Measurements from ENCODE around the gene MEFV. TPM values are rescaled to one million over a fixed set of nuclear protein-coding genes. Genes with fewer than 3 reads are reported as not detected.

The MEFV gene
- total and polyA plus RNA-seq, 2 of the 13 experiments (the other 11 are each of a cell fraction or from before 2014, with no cell fraction given): 0.22 TPM; not detected in 1

DNA sequence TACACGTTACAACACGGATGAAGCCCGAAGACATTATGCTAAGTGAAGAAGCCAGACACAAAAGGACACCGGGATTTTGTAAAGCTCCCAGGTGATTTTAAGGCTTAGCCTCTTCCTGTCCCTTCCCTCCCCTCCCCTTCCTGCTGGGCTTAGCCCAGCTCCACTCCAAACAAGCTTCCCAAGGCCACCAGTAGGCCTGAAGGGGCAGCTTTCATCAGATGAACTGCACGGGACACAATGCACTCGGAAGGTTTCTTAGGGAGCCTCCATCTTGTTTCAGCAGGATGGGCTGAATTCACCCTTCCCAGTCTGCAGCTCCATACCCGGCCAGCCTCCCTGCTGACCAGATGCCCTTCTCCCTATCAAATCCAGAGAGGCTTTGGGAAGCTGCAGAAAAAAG lies 10.4 kb downstream of the MEFV start (continued):
- TF ChIP-seq, protein P1, sequence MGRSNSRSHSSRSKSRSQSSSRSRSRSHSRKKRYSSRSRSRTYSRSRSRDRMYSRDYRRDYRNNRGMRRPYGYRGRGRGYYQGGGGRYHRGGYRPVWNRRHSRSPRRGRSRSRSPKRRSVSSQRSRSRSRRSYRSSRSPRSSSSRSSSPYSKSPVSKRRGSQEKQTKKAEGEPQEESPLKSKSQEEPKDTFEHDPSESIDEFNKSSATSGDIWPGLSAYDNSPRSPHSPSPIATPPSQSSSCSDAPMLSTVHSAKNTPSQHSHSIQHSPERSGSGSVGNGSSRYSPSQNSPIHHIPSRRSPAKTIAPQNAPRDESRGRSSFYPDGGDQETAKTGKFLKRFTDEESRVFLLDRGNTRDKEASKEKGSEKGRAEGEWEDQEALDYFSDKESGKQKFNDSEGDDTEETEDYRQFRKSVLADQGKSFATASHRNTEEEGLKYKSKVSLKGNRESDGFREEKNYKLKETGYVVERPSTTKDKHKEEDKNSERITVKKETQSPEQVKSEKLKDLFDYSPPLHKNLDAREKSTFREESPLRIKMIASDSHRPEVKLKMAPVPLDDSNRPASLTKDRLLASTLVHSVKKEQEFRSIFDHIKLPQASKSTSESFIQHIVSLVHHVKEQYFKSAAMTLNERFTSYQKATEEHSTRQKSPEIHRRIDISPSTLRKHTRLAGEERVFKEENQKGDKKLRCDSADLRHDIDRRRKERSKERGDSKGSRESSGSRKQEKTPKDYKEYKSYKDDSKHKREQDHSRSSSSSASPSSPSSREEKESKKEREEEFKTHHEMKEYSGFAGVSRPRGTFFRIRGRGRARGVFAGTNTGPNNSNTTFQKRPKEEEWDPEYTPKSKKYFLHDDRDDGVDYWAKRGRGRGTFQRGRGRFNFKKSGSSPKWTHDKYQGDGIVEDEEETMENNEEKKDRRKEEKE (IDR thresholded peaks at IDR 0.05): no peak
- TF ChIP-seq, protein P2, sequence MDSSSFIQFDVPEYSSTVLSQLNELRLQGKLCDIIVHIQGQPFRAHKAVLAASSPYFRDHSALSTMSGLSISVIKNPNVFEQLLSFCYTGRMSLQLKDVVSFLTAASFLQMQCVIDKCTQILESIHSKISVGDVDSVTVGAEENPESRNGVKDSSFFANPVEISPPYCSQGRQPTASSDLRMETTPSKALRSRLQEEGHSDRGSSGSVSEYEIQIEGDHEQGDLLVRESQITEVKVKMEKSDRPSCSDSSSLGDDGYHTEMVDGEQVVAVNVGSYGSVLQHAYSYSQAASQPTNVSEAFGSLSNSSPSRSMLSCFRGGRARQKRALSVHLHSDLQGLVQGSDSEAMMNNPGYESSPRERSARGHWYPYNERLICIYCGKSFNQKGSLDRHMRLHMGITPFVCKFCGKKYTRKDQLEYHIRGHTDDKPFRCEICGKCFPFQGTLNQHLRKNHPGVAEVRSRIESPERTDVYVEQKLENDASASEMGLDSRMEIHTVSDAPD (CRISPR knock-in tag; IDR thresholded peaks at IDR 0.05): no peak
- TF ChIP-seq ELF3 (CRISPR knock-in tag; IDR thresholded peaks at IDR 0.05): no peak
- TF ChIP-seq, protein P3, sequence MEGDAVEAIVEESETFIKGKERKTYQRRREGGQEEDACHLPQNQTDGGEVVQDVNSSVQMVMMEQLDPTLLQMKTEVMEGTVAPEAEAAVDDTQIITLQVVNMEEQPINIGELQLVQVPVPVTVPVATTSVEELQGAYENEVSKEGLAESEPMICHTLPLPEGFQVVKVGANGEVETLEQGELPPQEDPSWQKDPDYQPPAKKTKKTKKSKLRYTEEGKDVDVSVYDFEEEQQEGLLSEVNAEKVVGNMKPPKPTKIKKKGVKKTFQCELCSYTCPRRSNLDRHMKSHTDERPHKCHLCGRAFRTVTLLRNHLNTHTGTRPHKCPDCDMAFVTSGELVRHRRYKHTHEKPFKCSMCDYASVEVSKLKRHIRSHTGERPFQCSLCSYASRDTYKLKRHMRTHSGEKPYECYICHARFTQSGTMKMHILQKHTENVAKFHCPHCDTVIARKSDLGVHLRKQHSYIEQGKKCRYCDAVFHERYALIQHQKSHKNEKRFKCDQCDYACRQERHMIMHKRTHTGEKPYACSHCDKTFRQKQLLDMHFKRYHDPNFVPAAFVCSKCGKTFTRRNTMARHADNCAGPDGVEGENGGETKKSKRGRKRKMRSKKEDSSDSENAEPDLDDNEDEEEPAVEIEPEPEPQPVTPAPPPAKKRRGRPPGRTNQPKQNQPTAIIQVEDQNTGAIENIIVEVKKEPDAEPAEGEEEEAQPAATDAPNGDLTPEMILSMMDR (CRISPR knock-in tag; IDR thresholded peaks at IDR 0.05): 0 out of 2 replicates have a peak, but pooled peaks have one; percentile 21
- no peak for TF ChIP-seq HIVEP1 (CRISPR knock-in tag; IDR thresholded peaks at IDR 0.05)
- TF ChIP-seq DPF2 (CRISPR knock-in tag; IDR thresholded peaks at IDR 0.05; ENCODE audit: borderline replicate concordance, low read depth): no peak
- TF ChIP-seq ZFX (CRISPR knock-in tag; IDR thresholded peaks at IDR 0.05; ENCODE audit: low read depth): peak; percentile 48; the same call in 1 of the 2 replicates
- no peak for TF ChIP-seq FIP1L1 (IDR thresholded peaks at IDR 0.05; ENCODE audit: borderline replicate concordance, insufficient read depth, low read depth, low read length)
- TF ChIP-seq MLLT10 (CRISPR knock-in tag; IDR thresholded peaks at IDR 0.05): no peak
- TF ChIP-seq, protein P4, sequence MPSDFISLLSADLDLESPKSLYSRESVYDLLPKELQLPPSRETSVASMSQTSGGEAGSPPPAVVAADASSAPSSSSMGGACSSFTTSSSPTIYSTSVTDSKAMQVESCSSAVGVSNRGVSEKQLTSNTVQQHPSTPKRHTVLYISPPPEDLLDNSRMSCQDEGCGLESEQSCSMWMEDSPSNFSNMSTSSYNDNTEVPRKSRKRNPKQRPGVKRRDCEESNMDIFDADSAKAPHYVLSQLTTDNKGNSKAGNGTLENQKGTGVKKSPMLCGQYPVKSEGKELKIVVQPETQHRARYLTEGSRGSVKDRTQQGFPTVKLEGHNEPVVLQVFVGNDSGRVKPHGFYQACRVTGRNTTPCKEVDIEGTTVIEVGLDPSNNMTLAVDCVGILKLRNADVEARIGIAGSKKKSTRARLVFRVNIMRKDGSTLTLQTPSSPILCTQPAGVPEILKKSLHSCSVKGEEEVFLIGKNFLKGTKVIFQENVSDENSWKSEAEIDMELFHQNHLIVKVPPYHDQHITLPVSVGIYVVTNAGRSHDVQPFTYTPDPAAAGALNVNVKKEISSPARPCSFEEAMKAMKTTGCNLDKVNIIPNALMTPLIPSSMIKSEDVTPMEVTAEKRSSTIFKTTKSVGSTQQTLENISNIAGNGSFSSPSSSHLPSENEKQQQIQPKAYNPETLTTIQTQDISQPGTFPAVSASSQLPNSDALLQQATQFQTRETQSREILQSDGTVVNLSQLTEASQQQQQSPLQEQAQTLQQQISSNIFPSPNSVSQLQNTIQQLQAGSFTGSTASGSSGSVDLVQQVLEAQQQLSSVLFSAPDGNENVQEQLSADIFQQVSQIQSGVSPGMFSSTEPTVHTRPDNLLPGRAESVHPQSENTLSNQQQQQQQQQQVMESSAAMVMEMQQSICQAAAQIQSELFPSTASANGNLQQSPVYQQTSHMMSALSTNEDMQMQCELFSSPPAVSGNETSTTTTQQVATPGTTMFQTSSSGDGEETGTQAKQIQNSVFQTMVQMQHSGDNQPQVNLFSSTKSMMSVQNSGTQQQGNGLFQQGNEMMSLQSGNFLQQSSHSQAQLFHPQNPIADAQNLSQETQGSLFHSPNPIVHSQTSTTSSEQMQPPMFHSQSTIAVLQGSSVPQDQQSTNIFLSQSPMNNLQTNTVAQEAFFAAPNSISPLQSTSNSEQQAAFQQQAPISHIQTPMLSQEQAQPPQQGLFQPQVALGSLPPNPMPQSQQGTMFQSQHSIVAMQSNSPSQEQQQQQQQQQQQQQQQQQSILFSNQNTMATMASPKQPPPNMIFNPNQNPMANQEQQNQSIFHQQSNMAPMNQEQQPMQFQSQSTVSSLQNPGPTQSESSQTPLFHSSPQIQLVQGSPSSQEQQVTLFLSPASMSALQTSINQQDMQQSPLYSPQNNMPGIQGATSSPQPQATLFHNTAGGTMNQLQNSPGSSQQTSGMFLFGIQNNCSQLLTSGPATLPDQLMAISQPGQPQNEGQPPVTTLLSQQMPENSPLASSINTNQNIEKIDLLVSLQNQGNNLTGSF (CRISPR knock-in tag; IDR thresholded peaks at IDR 0.05): no peak
- TF ChIP-seq STAT5B (CRISPR knock-in tag; IDR thresholded peaks at IDR 0.05): no peak
- no peak for TF ChIP-seq BORCS8-MEF2B (CRISPR knock-in tag; IDR thresholded peaks at IDR 0.05)
- TF ChIP-seq ZNF138 (CRISPR knock-in tag; IDR thresholded peaks at IDR 0.05; ENCODE audit: low read depth): no peak
- TF ChIP-seq U2AF1 (optimal IDR thresholded peaks at IDR 0.05; ENCODE audit: low read depth, low read length): no peak
- TF ChIP-seq, protein P5, sequence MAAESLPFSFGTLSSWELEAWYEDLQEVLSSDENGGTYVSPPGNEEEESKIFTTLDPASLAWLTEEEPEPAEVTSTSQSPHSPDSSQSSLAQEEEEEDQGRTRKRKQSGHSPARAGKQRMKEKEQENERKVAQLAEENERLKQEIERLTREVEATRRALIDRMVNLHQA (CRISPR knock-in tag; IDR thresholded peaks at IDR 0.05): no peak
- no peak for TF ChIP-seq GATAD1 (CRISPR knock-in tag; IDR thresholded peaks at IDR 0.05)
- TF ChIP-seq KAT8 (CRISPR knock-in tag; IDR thresholded peaks at IDR 0.05): peak; percentile 65; the same call in 1 of the 2 replicates
- TF ChIP-seq ZNF253 (CRISPR knock-in tag; IDR thresholded peaks at IDR 0.05; ENCODE audit: borderline replicate concordance): no peak
- TF ChIP-seq CC2D1A (CRISPR knock-in tag; IDR thresholded peaks at IDR 0.05): no peak
- no peak for TF ChIP-seq ARNT (IDR thresholded peaks at IDR 0.05)
